SH-SY5Y (cell line): ENCODE measurements around the gene PLCG2.

Experiments
- GATA2 ChIP-seq: IDR thresholded peaks from 2 replicates; pipeline ENCODE4 v1.6.1; 2011; ENCODE audit warnings: mild to moderate bottlenecking, low read depth, low read length
- GATA3 ChIP-seq: IDR thresholded peaks from 2 replicates; pipeline ENCODE4 v1.6.1; 2011; ENCODE audit warnings: low read depth, mild to moderate bottlenecking, low read length, moderate library complexity

- no peak for TF ChIP-seq GATA3
- no peak for TF ChIP-seq GATA2
These were observed 122.9 kb downstream of the PLCG2 start for GRCh38 chr16:81902025-81902424.
